HG03520 (cell line): Measurements from ENCODE around the gene ACBD3.
"Not testable (repeated sequence)": the region's sequence is repeated elsewhere in the genome, so short reads cannot be mapped to it uniquely, and the experiment has no call there.

Source experiments
- ATAC-seq: cut with Tn5 transposase; IDR thresholded peaks from one replicate; pipeline ENCODE4 v1.9.1; 2021; ENCODE audit warnings: mild to moderate bottlenecking, moderate library complexity; ENCODE audit not compliant: unreplicated experiment

ACBD3 gene

GRCh38 chr1:226186124-226187018 is at the start of gene ACBD3:
ACBD3 (minus strand) TSS chr1:226186741; CDS start chr1:226186675, 66 bp downstream.
- peak; percentile 92 for ATAC-seq

DNA sequence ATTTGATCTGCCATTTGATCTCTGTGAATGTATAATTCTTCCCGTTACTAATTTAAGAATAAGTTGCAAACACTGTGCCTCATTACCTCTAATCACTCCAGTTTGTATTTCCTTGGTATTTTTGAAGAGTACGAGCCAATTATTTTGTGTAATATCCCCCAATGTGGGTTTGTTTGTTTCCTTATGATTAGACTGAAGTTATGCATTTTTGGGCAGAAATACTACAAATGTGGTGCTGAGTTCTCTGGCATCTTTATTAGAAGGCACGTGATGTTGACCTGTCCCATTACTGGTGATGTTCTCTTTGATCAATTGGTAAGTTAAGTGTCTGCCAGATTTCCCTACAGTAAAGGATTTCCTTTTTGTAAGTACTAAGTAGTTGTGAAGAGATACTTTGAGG is 47.3 kb upstream of the ACBD3 start:
- no peak for ATAC-seq

- ATAC-seq = no peak
Measured at GRCh38 chr1:226233293-226233692, 46.8 kb upstream of the ACBD3 start.

DNA sequence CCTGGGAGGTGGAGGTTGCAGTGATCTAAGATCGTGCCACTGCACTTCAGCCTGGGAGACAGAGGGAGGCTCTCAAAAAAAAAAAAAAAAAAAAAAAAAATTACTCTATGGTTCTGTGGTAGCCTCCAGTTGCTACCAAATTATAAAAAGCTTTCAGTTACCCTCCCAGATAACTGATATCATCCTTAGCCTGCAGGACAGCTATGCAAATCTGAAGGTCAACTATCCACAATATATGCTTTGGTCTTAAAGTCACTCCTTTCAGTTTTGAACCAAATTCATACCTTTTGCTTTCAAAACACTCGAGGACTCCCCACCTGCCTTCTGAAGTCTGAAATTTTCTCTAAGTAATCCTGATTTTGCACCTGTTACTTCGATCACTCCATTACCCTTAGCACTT is 40.1 kb upstream of the ACBD3 start:
- no peak for ATAC-seq

DNA sequence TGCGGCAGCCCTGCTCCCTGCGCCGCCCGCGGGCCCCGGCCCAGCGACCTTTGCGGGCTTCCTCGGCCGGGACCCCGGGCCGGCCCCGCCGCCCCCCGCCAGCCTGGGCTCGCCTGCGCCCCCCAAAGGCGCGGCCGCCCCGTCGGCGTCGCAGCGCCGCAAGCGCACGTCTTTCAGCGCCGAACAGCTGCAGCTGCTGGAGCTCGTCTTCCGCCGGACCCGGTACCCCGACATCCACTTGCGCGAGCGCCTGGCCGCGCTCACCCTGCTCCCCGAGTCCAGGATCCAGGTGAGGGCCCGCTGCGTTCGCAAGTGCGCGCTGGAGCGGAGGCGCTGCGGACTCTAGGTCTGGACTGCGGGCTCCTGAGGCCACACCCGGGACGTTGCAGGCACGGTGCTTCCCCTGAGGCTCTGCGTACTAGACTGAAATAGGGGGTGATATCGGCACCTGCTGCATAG is 37.3 kb upstream of the ACBD3 start:
- ATAC-seq = peak; percentile 73

- ATAC-seq = peak; percentile 28
Measured at GRCh38 chr1:226223157-226223785, 36.7 kb upstream of the ACBD3 start, which contains the start of gene MIXL1. MIXL1 (plus strand) TSS chr1:226223664; CDS start chr1:226223682, 18 bp downstream.

- ATAC-seq = no peak
Measured at GRCh38 chr1:226222686-226223085, 36.1 kb upstream of the ACBD3 start.

GRCh38 chr1:226220473-226221189 is 34.1 kb upstream of the ACBD3 start:
- no peak for ATAC-seq

DNA sequence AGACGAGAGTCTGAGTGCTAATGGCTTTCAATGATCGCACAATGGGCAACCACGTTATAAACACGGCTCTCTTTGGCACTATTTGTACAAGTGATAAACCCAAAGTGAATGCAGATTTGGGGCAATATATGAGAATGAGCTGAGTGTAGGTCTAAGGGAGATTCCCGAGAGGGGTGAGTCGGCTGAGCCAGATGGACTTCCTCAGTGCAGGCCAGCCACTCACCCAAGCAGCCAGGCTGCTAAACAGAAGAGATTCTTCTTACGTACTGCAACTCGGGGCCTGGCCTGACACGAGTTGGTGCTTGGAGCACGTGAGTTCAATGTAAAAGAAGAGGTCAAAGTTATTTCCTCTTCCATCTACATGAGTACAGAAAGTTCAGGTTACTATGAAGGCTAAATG is 30.7 kb upstream of the ACBD3 start:
- ATAC-seq = no peak

- no peak for ATAC-seq
Measured at GRCh38 chr1:226216056-226216455, 29.5 kb upstream of the ACBD3 start.

DNA sequence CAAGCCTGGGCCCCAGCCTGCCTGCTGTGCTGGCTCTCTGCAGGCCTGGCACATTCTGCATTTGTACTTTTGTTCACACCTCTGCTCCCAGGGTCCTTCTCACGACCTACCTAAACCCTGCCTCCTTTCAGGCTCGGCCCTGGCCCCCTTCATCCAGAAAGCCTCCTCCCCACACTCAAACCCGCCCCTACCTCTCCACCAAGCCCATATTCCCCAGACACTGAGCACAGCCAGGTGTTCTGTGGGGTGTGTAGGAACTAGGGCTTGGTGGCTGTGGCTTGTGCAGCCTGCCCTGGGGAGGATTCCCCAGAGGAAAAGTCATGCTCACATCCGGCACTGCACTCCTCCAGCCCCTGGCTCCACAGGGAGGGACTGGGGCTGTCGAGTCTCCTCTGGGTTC is 28.7 kb upstream of the ACBD3 start:
- ATAC-seq = no peak

DNA sequence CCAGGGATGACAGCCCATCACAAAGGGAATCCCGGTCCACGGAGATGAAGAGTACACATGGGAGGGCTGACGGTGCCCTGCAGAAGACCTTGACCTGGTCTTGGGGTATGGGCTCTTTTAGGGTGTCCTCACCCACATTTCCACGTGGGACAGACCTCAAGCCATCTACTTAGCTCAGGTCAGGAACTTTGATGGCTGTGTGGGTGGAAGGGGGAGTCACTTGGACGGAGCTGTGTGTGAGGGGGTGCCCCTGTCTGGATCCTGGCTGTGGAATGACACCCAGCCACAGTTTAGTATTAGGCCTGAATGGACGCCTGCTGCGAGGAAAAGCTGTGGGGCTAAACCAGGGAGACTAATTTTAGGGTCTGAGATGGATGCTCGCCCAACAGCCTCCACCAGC is 26.0 kb upstream of the ACBD3 start:
- no peak for ATAC-seq

- no peak for ATAC-seq
Measured at GRCh38 chr1:226211181-226211821, 24.8 kb upstream of the ACBD3 start.

GRCh38 chr1:226210571-226211176 is 24.1 kb upstream of the ACBD3 start:
- no peak for ATAC-seq

GRCh38 chr1:226209307-226210059 is 22.9 kb upstream of the ACBD3 start:
- no peak for ATAC-seq

GRCh38 chr1:226207048-226207447 is 20.5 kb upstream of the ACBD3 start:
- ATAC-seq = no peak

DNA sequence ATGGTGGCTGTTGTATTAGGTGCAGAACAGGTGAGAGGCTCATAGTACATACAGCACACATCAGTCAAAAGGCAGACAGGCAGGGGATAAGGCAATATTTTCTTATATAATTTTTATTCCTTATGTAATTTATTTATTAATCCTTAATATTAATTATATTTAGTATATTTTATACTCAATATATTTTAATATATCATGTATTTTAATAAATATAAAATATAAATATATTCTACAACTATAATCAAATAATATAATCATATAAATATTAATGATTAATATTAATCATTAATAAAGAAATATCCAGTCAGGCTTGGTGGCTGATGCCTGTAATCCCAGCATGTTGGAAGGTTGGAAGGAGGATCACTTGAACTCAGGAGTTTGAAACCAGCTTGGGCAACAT is 17.7 kb upstream of the ACBD3 start:
- ATAC-seq = no peak

DNA sequence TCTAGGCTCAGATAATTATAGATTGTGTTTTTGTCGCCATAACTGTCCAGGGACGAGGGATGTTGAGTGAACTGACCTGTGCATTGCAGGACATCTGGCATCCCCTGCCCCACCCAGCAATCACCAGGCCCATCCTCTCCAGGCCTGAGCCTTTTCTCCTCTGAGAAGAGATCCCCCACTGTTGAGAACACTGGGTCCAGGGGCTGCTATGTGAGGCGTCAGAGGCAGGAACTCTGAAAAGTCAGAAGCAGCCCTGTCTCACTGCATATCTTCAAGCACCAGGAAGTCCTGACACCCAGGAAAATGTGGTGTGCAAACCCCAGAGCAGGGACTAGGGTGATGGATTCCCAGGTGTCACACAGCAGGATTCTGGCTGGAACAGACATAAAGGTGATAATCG is 17.1 kb upstream of the ACBD3 start:
- no peak for ATAC-seq

DNA sequence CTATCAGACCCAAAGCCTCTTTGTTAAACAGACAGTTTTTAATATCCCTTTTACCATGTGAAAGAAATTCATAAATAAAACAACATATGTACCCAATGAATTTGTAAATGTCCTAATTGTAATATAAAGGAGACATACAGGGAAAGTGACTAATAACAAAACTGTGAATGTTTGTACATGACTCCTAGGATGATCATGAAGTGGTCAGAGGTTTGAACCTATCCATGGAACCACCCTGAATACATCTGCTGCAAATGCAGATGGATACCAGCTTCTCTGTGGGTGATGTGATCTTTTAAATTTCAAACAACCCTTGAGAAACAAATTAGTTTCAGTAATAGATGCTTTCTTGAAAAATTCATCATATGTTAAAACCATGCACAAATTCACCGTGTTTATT is 16.7 kb upstream of the ACBD3 start:
- no peak for ATAC-seq

DNA sequence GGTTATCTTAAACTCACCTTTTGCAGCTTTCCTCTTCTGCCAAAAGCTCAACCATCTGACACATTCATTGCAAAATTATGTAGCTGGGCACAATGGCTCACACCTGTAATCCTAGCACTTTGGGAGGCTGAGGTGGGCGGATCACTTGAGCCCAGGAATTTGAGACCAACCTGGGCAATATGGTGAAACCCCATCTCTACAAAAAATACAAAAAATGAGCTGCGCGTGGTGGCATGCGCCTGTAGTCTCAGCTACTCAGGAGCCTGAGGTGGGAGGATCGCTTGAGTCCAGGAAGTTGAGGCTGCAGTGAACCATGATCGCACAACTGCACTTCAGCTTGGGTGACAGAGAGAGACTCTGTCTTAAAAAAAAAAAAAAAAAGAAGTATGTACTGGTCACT is 16.1 kb upstream of the ACBD3 start:
- not testable (repeated sequence) for ATAC-seq
